Kidney glomerular epithelial cell (primary cell): ENCODE measurements around the gene SPRY4.
"Not testable (repeated sequence)": the region's sequence is repeated elsewhere in the genome, so short reads cannot be mapped to it uniquely, and the experiment has no call there.

ENCODE experiments used
- DNase-seq: peaks from one replicate; lab custom pipeline; 2025; lab: John Stamatoyannopoulos, UW

SPRY4 gene

DNA sequence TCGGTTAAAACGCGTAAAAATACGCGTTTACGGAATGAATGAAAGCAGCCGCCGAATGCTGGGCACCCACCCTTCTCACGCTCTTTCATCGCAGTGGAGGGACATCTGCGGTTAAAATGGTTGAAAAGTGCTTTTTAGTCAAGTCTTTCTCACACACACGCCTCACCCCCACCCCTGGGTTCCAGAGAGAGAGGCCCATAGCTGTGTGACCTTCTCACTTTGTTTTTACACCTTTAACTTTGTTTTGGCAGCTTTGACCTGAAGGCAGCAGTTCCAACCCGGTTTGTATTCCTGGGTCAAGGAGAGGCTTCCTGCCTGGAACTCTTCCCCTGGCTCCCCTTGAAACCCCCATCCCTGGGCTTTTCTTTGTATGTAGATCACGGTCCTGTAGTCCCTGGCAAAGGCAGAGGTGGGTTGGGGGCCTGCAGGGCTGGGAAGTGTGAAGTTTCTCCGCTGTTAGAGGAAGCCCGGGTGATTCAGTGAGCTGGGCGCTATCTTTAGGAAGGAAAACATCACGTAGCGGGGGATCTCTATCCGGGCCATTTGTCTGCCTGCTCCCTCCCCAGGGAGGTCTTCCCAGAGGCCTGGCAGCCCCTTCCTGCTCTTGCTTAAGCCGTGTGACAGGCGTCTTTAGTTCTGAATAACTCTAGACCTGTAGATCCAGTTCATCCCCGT, 29.6 kb downstream of the SPRY4 start:
- DNase-seq: no peak

DNA sequence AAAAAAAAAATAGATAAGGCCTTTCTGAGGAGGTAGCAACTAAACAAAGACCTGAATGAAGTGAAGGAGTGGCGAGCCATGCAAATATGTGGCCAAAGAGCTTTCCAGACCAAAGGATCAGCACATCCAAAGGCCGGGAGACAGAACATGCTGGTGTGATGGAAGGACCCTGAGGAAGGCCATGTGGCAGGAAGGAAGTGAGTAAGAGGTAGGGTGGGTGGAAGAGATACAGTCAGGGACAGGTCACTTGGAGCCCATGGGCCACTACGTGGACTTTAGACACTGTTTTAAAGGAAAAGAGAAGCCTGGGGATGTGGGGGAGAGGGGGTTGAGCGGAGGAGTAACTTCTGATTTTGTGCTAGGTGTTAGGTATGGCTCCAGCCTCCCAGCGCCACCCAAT, 31.3 kb downstream of the SPRY4 start:
- no peak for DNase-seq

DNA sequence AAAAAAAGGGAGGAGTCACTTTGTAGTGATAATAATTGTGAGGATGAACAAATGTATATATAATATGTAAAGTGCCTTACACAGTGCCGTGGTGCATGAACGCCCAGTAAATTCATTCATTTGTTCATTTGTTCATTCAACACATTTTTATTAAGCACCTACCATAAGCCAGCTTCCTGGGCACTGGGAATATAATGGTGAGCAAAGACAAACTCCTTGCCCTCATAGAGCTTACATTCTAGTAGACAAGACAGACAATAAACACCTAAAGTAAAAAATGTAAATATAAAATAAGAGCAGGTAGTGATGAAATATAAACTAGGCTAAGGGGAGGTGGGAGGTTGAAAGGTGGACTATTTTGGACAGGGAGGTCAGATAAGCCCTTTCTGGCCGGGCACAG, 32.0 kb downstream of the SPRY4 start:
- DNase-seq: no peak

DNA sequence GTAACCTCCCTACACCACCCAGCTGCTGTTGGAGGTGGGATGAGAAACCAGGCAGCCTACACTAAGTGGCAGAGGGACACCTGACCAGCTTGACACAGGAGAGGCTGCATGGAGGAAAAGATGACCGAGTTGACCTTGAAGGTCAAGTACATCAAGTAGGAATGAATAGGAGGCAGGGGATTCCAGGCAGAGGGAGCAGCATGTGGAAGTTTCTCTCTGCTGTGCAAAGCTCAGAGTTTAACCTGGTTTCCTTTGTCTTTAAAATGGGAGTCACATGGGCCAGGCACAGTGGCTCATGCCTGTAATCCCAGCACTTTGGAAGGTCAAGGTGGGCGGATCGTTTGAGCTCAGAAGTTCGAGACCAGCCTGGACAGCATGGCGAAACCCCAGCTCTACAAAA, 32.6 kb downstream of the SPRY4 start:
- no peak for DNase-seq

DNA sequence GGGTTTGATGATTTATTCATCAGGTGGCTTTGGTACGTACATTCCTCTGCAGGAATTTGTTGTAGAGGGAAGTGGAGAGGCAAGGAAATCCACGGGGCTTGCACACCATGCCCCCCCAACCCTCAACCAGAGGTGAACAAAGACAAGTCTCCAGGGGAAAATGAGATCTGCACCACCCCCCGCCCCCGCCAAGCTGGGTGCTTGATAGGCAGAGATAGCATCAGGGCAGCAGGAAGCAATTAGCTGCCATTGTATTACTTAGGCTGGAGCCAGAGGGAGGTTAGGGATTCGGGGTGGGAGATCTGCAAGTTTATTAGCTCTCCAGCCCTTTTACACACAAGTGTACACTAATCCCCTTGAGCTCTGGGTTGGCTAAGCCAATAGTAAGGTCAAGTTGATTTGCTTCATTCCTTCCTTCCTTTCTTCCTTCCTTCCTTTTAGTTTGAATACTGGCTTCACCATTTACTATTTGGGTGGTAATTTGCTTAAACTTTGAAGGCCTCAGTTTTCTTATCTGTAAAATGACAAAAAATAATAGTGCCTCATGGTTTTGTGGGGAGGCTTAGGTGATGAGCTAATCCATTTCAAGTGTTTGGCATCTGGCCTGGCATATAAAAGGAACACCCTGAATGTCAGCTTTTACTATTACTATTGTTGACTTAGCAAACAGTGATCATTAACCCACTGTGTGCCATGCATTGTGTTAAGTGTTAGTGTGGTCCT, 34.1 kb downstream of the SPRY4 start:
- no peak for DNase-seq

DNA sequence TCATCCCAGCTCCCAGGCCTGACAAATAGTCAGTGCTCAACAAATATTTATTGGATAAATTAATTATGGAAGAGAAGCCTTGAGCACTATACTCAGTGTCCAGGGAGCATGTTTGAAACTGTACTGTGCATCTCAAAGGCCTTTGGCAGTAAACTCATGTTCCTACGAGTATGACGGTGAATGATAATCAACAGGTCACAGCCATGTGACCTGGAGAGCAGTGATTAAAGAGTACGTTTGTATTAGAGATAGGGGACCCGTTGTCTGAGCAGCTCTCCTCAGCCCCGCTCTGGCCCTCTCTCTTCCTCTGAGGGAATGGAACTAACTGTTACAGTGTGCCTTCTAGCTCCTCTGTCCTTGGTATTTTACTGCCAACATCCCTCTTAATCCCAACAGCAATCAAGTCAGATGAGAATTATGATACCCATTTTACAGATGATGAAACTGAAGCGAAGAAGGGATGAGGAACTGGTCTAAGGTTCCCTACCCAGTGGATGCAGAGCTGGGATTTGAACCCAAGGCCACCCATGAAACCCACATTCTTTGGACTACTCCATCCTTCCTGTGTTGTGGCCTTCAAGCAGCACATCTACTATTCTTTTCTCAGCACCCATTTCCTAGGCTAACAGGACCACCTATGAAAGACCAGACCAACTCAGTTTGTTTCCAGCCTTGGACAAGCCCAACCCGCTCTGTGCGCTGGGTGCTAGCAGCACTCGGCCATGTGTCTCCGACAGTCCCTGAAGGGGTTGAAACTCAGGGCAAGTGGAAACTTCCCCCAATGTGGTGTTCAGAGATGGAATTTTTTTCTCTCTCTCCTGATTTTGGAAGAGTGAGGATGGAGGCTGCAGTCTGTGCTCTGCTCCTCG, 34.9 kb downstream of the SPRY4 start:
- DNase-seq: no peak

DNA sequence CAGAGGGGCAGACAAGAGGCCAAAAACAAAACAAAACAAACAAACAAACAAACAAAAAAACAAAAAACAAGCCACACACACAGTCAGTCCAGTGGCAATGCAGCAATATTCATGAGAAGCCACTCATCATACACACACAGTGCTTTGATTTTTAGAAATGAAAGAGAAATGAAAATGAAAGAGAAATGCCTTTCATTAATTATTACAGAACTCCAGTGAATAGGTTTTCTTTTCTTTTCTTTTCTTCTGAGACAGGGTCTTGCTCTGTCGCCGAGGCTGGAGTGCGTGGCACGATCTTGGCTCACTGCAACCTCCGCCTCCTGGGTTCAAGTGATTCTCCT, 36.9 kb downstream of the SPRY4 start:
- DNase-seq: no peak

DNA sequence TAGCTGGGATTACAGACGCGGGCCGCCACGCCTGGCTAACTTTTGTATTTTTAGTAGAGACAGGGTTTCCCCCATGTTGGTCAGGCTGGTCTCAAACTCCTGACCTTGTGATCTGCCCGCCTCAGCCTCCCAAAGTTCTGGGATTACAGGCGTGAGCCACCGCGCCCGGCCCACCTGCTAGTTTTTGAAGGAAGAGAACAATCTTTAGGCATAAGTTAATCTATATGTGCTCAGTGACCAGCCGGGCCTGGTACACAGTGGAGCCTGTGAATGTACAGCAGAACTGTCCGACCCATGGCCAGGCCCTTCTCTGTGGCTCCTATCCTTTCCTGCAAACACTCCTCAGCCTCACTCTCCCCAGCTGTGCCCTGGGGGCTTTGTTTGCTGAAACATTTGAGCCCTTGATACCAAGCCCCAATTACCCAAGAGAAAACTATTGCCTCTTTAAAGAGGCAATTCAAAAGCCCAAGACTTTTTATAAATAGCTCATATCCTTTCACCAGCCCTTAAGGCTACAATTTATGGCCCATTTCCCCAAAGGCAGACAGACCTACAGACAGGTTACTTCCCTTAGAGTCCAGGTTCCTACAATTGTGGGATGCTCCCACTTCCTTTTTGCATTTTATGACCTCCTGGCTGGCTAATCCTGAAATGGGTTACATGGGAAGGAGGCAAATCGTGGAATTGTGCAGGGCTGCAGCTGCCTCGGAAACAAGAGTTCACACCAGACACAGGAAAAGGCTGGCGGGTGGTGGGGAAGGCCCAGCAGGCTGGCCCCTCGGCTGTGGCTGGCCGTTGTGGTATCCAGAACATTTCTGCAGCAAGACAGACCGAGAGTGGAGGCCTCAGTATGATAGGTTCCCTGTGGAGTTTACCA, 37.5 kb downstream of the SPRY4 start:
- no peak for DNase-seq

DNA sequence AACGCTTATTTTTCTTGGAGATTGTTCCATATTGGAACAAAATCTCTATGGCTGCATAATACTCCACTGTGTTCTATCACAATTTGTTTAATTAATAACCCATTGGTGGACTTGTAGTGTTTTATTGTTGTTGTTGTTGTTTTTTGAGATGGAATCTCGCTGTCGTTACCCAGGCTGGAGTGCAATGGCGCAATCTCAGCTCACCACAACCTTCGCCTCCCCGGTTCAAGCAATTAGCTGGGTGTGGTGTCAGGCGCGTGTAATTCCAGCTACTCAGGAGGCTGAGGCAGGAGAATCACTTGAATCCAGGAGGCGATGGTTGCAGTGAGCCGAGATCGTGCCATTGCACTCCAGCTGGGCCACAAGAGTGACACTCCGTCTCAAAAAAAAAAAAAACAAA, 38.7 kb downstream of the SPRY4 start:
- DNase-seq: no peak

DNA sequence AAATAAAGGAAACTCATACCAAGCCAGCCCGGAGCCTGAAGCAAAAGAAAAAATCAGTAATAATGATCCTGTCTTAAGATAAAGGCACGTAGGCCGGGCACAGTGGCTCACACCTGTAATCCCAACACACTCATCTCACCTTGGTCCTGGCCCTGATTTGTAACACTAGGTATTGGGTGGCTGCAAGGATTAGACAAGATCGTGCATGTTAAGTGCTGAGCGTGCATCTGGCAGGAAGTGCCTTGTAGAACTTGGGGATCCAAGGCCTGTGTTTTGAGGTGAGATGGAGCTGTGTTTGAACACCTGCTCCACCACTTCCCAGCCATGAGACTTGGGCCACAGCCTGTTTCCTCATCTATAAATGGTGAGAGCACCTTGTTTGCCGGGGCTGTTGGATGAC, 41.5 kb downstream of the SPRY4 start:
- no peak for DNase-seq

DNA sequence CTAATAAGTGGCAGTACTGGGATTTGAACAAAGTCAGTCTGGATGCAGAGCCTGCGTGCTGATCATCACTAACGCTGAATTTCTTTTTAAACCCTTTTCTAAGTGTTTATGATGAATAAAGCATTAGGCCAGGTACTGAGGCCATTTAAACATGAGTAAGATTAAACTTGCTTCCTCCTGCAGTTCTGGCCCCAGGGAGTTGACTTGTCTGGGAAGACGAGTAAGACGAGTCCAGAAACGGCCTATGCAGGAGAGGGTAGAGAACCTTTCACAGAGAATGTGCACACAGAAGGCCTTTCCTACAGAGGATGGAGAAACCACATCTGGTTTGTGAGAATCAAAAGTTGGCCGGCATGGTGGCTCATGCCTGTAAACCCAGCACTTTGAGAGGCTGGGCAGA, 42.9 kb downstream of the SPRY4 start:
- DNase-seq: no peak

DNA sequence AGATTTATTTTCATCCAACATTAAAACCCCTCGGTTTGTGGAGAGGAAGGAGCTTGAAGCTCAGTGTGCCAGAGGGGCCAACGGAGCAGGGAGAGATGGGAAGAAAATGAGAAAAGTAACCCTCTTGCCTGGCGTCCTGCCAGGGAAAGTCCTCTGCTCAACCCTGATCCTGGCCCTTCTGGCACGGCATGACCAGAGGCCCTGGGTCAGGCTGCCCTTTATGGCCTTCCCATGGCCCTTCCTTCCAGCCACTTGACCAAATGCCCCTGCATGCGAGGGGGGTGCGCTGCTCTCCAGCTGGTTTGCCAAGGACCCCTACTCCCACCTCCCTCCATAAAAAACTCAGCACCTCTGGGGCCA, 43.8 kb downstream of the SPRY4 start:
- DNase-seq: no peak

DNA sequence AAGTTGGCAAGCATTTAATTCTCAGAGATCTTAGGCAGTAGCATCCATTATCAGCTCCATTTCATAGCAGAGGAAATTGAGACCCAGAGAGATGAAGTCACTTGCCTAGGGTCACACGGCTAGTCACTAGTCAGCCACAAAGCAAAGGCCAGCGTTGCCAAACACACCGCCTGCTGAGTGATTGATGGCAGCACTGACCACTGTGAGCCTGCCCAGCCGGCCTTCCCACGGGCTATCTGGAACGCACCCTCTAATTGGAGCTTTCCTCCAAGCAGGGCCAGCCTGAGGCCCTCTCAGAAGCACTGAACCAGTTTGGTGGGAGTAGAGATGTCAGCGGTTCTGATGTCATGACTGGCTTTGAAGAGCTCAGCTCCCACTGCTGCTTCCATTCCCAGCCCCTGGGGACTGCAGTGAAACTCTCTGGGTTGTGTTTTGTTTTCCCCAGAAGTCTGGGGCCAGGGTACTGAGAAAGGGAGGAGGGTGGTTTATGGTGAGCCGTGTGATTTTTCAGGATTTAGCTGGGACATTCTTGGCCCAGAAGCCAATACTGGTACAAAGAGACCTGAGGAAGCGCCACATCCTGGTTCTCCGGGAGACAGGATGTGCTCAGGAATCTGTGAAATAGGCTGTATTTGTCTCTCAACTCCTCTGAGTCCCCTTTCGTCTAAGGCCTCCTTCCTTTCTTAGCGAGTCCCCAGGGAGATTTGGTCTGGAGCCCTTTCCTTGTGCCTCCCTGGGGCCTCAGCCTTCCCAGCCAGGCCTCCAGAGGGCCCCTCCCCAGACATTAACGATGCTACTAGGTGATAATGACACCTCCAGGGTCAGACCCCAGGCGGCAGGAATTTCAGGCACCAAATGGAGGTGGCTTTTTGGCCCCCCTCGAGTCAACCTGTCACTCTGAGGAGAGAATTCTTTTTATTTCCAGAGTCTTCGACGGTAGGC, 44.5 kb downstream of the SPRY4 start:
- peak; percentile 84 for DNase-seq

DNA sequence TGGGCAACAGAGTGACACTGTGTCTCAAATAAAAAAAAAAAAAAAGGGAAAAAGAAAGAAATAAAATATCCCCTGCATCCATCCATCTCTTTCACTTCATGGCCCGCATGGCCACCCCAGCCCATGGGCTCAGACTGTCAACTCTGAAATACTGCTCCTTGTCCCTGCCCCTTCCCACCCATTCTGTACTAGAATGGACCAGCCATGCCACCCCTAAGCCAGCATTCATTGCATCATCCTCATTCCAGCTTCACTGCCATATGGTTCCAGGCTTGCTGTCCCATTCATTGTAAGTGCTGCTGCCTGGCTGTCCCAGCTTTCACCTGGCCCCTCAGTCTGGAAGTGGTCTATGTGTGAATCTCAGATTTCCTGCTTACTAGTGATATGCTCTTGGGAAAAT, 46.2 kb downstream of the SPRY4 start:
- no peak for DNase-seq

DNA sequence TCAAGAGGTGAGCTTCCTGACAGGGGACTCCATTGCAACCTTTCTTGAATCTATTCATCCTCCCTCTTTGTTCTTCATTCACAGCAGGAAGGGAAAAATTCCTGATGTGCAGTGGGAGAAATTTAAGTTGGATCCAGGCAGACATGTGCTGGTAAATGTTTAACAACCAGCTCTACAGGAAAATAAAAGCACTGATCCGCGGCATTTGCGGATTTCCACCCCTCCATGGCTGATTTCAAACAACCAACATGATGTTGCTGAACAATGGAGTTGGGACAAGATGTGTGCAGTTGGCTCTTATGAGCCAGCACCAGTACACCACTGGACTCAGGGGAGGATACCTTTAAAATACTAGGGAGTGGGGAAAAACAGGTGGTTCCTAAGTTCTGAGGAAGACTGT, 47.0 kb downstream of the SPRY4 start:
- DNase-seq: peak; percentile 93

DNA sequence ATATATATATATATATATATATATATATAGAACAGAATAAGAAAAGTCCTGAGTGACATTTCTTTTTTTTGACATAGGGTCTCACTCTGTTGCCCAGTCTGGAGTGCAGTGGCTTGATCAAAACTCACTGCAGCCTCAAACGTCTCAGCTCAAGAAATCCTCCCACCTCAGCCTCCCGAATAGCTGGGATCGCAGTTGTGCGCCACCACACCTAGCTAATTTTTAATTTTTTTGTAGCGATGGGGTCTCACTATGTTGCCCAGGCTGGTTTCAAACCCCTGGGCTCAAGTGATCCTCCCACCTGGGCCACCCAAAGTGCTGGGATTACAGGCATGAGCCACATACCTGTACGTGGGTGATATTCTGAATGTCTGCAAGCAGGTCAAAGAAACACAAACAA, 48.3 kb downstream of the SPRY4 start:
- no peak for DNase-seq

DNA sequence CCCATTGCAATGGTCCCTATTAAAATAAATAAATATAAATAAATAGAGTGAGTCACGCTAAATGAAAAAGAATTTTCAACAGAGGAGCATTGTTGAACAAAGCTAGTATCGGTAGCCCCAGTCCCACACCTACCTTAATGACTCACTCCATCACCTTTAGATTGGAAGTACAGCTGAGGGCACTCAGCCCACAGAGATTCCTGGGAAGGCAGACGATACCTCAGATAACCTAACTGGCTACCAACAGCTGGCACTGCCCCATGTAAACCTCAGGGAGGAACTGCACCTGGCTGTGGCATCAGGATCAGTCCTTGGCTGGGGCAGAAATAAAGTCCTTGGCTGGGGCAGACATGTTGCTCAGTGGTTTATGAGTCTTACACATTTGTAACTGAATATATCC, 49.3 kb downstream of the SPRY4 start:
- DNase-seq: peak; percentile 16

DNA sequence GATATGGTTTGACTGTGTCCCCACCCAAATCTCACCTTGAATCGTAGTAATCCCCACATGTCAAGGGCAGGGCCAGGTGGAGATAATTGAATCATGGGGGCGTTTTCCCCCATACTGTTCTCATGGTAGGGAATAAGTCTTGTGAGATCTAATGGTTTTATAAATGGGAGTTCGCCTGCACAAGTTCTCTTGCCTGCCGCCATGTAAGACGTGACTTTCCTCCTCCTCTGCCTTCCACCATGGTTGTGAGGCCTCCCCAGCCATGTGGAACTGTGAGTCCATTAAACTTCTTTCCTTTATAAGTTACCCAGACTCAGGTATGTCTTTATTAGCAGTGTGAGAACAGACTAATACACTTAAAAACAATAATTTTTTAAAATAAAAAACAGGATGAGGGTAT, 52.2 kb downstream of the SPRY4 start:
- not testable (repeated sequence) for DNase-seq

DNA sequence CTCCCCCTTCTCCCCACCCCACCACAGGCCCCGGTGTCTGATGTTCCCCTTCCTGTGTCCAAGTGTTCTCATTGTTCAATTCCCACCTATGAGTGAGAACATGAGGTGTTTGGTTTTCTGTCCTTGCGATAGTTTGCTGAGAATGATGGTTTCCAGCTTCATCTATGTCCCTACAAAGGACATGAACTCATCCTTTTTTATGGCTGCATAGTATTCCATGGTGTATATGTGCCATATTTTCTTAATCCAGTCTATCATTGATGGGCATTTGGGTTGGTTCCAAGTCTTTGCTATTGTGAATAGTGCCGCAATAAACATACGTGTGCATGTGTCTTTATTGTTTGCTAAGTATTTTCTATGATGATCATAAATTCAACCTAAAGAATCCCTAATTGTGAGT, 60.7 kb downstream of the SPRY4 start:
- not testable (repeated sequence) for DNase-seq

DNA sequence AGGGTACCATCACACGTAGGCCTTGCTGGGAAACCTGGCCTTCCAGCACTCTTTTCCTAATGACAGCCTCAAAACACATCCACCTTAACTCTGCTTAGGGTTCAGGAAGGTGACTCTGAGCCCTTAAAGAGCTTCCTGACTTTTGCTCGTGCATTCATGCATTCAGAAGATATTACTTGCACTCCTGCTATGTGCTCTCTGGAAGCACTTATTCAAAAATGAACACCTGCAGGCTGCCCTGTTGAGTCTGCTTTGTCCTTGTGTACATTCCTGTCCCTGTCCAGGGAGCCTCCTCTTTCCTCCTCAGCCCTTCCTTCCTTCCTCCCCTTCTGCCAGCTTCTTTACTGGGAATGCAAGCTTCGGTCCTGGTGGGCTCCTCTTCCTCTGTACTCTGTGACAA, 61.5 kb downstream of the SPRY4 start:
- DNase-seq: no peak

DNA sequence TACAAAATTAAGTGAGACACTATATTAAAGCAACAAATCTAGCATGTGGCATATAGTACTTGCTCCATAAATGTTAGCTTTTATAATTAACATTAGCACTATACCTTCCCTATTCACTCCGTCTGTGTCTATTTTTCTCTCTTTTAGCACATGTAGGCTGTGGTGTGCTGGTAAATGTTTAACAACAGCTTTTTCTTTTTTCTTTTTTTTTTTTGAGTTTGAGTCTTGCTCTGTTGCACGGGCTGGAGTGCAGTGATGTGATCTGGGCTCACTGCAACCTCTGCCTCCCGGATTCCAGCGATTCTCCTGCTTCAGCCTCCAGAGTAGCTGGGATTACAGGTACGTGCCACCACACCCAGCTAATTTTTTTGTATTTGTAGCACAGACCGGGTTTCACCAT, 62.1 kb downstream of the SPRY4 start:
- peak; percentile 20 for DNase-seq
